Activated effector memory CD4-positive, alpha-beta T cell treated with Interleukin-2 at 50 U/mL for 16 hours (primary cell): ENCODE results near the gene SAE1.

Experiments used
- DNase-seq: peaks from one replicate; pipeline ENCODE4 v3.0.0-alpha.2; 2020

The SAE1 gene

DNA sequence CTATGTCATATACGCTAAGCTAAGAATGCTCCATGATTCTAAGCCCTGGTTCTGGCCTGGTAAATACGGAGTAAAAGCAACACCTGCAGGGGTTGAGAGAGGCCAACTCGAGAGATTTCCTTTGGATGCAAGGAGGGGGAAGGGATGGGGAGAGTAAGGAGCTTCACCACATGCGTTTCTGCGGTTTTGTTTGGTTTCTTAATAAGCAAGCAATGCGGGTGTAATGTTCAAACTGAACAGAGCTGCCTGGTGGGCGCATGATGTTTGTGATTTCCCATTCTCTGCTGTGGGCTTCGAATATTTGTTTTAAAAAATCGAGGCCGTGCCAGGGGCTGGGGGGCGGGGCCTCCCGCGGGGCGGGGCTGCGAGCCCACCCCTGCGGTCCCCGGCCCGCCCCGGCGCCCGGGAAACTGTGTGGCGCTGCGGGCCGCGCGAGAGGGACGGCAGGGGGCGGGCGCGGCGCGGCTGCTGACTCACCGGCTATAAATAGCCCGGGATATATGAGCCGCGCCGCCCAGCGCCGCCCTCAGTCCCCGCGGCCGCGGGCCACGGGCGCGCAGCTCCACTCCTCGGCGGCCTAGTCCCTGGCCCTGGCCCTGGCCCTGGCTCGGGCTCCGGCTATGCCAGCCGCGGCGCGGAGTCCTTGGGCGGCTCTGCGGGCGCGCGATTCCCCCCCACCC, 95.3 kb downstream of the SAE1 start:
- DNase-seq = peak; percentile 80

GRCh38 chr19:47226426-47227351, 96.1 kb downstream of the SAE1 start:
- DNase-seq = no peak

- no peak for DNase-seq
Observed at GRCh38 chr19:47227352-47228167, 96.9 kb downstream of the SAE1 start.

- DNase-seq = peak; percentile 40
Observed at GRCh38 chr19:47228168-47228936, 97.7 kb downstream of the SAE1 start.

DNA sequence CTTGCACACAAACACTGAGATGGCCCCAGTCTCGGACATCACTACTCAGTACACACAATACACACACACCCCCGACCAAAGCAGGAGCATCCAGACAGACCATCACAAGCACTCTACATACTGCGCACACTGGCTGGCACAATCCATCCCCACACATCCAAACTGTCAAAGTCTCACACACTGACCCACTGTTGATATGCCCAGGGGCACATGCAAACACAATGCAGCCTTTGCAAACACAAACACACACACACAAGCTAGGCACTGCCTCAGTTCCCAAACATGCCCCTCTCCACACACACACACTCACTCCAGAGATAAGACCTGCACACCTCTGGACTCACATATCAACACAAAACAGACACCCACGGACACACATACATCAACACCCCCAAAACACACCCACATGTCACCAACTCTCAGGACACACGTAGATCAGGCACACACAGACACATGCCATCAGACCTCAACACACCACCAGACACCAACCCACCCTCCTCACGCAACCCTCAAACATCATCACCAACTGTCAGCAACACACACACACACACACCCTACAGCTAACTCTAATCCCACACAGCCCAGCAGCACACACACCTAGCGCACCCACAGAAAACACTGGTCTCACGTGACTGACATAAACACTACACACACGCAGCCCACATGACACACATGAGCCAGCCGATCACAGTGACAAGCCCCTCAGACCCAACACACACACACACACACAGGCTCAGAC, 98.5 kb downstream of the SAE1 start:
- DNase-seq = peak; percentile 25

- DNase-seq = no peak
Observed at GRCh38 chr19:47229676-47230053, 99.0 kb downstream of the SAE1 start.

DNA sequence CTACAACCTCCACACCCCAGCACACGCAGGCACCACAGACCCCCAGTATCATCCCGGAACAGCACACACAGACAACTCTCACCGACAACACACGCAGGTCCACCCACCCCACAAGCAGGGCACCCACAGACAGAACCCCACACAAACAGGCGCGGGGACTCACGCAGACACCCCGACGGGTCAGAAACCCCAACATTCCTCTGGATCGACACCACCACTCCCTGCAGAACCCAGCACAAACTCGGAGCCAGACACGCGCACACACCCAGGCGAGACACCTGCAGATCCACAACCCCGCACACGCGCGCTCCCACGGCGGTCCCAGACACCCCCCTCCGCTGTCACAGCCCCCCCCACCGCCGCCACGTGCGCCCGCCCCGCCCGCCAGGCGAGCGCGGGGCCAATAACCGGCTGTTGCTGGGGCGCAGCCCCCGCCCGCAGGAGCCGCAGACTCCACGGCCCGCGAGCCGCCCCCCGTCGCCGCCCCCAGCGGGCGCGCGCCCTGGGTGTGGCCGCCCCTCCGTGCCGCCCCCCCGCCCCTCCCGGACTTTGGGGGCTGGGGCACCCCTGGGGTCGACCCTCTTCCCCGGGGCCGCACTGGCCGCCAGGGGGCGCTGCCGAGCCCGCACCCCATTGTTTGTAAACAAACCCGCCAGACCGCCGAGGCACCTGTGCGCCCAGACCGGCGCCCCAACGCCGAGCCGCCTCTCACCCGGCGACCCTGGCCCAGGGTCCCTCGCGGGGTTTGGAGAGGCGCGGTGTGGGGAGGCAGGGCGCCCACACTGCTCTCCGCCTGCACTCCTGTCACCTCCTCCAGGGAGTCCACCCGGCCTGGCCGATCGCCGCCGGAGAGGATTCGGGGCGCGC, 99.7 kb downstream of the SAE1 start:
- DNase-seq = peak; percentile 74

DNA sequence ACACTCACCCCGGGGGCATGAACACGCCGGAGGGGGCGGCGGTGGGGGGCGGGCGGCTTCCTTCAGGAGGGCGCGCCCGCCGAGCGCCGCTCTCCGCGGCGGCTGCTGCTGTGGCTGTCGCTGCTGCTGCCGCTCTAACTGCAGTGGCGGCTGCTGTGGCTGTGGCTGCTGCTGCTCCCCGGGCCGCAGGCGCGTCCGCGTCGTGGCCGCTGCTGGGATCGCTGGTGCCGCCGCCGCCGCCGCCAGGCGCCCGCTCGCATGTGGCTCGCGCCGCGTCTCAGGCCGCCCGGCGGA, 100.2 kb downstream of the SAE1 start, which contains the start of gene BBC3:
TSS of gene BBC3 (minus strand) at position 279 of the 294 bp plus-strand sequence. CDS start 2,768 bp downstream, outside the sequence.
- no peak for DNase-seq

- peak; percentile 85 for DNase-seq
Observed at GRCh38 chr19:47231215-47232054, 100.8 kb downstream of the SAE1 start.

DNA sequence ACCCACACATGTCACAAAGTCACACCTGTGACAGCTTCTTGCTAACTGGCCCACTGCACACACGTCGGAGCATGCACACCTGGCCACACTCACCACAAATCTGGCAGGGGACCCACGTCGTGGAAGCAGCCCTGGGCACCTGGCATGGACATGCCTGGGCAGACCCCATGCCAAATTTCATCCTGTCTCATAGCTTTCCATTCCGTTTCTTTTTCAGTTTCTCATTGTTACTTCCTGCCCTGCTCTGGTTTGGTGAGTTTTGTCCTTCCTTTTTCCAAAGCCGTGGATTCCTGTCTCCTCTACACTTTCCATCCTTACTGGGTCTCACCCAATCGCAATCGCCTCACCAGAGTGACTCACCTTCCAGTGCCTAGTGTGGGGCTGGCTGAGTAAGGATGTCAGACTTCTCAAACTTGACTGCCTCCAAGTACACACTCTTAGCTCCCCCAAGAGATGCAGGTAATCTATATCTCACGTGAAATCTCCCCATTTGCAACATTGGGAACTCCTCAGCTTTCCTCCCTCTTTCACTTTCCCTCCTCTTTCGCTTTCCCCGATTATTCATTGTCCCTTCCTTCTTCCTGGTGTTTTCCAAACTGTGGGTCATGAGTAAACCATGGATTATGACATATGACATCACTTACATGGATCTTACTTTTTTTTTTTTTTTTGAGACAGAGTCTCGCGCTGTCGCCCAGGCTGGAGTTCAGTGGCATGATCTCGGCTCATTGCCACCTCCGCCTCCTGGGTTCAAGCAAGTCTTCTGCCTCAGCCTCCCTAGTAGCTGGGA, 102.0 kb downstream of the SAE1 start:
- DNase-seq = no peak

DNA sequence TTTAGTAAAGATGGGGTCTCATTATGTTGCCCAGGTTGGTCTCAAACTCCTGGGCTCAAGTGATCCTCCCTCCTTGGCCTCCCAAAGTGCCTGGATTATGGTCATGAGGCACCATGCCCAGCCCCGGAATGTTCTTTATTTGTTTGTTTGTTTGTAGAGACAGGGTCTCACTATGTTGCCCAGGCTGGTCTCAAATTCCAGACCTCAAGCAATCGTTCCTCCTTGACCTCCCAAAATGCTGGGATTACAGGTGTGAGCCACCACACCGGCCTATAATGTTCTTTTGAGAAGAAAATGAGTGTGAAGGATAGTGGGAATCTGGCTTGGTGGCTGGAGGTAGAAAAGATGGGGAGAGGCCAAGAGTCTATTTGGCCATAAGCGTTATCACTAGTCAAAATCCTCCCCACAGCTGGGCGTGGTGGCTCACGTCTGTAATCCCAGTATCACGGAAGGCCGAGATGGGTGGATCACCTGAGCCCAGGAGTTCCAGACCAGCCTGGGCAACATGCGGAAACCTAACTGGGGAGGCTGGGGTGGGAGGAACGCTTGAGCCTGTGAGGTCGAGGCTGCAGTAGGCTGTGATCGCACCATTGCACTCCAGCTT, 105.5 kb downstream of the SAE1 start:
- no peak for DNase-seq

DNA sequence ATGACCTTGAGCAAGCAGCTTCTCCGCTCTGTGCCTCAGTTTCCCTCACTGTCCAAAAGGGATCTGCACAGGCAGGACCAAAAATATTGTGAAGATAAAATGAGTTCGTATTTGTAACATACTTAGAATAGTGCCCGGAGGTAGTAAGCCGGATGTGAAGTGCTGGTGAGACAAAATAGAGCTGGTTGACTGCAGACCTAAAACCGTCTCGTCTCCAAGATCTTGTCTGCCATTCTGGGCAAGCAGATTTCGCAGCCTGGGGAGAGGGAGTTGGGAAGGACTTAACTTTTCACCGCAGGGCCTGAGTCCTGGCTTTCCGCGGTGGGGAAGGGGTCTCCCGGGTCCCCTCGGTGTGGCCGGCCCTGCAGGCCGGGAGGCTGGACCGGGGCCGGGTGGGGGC, 108.5 kb downstream of the SAE1 start:
- DNase-seq = no peak

DNA sequence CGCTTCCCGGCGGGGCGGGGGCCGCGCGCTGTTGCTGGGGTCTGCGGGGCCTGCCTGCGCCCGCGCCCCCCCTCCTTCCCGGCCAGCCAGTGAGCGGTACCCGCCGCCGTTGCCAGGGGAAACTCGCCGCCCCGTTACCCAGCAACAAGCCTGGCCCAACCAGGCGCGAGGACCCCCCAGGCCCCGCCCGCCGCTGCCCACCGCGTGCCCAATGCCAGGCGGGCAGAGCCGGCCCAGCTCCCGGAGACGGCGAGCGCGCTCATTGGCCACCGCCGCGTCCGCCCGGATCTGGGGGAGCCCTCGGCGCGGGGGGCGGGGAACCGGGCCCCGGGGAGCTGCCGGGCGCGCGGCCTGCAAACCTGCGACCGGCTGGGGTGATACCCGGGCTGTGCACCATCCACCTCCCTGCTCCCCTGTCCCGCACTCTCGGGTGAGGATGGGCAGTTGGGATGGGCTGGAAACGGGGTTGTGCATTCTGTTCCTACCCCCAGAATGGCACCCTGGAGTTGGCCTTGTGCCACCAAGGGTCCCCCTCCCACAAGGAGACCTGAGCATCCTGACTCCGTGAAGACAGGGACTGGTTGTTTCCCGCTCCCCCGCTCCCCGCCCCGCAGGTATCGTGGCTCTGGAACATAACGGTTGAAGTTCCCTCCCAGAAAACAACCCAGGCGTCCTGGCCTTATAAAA, 109.1 kb downstream of the SAE1 start:
- DNase-seq = peak; percentile 42

- no peak for DNase-seq
Observed at GRCh38 chr19:47240556-47240955, 109.9 kb downstream of the SAE1 start.

DNA sequence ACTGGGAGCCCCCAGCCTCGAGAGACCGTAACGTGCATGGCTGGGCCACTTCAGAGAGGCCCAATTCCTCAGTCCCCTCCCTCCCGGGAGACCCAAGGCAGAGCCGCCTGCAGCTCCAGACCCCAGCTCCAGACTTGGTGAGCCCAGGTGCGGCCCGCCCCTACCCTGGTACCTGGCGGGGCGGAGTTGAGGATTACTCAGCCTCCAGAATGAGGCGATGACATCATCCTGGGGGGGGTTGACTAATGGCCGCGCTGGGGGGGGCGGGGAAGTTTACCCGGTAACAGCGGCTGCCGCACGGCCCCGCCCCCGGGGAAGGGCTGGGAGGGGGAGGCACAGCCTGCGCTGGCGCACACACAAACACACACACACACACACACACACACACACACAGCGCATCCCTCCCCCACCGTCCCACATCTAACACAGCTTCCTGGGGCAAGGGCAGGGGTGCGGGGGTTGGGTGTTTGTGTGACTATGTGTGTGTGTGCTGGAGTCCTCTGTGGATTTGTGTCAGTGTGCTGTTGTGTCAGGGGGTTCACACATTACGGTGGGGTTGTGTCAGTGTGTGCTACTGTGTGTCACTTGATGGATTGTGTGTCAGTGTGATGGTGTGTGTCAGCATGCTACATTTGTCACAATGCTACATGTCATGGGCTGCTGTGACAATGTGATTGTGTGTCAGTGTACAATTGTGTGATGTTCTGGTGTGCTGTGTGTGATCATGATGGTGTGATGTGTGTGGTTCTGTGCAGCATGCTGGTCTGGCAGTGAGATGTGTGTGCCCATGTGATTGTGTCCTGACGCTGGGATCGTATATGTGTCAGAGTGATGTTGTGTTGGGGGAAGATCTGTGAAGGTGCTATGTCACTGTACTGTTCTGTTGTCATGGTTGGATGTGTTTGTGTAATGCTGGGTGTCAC, 110.6 kb downstream of the SAE1 start:
- peak; percentile 77 for DNase-seq

GRCh38 chr19:47241919-47242577, 111.4 kb downstream of the SAE1 start:
- DNase-seq = no peak
